Smooth muscle cell of bladder (primary cell): Measurements from ENCODE around the gene LCE1A. TPM values are rescaled to one million over a fixed set of nuclear protein-coding genes. Genes with fewer than 3 reads are reported as not detected.

Source experiments
- total RNA-seq: library from RNA; depleted of rRNA; stranded (reverse); fragments of >200 nt; gene quantifications from 2 replicates; pipeline ENCODE4 v1.2.3, GENCODE V29; 2014

LCE1A gene
- not detected in 2 replicates for total RNA-seq

GRCh38 chr1:152827173-152827572 is at the start of gene LCE1A:
LCE1A (plus strand) TSS chr1:152827473; CDS start chr1:152827473, 0 bp downstream.

GRCh38 chr1:152786077-152786476 is 41.2 kb upstream of the LCE1A start, which contains the start of gene LCE1E:
LCE1E (plus strand) TSS chr1:152786257; CDS start chr1:152787300, 1,043 bp downstream.

GRCh38 chr1:152796421-152796820 is 30.9 kb upstream of the LCE1A start, which contains the start of gene LCE1D:
LCE1D (plus strand) TSS chr1:152796721; CDS start chr1:152797795, 1,074 bp downstream.

GRCh38 chr1:152806576-152806975 is 20.7 kb upstream of the LCE1A start, which contains the start of gene LCE1C:
LCE1C (minus strand) TSS chr1:152806651; CDS start chr1:152805478, 1,173 bp downstream.

GRCh38 chr1:152811671-152812070 is 15.6 kb upstream of the LCE1A start, which contains the start of gene LCE1B:
LCE1B (plus strand) TSS chr1:152811971; CDS start chr1:152812447, 476 bp downstream.

GRCh38 chr1:152842556-152842955 is 15.3 kb downstream of the LCE1A start, which contains the start of gene LCE6A:
LCE6A (plus strand) TSS chr1:152842856; CDS start chr1:152843521, 665 bp downstream.

GRCh38 chr1:152859696-152860095 is 32.4 kb downstream of the LCE1A start, which contains the start of gene LCE7A:
LCE7A (plus strand) TSS chr1:152859996; CDS start chr1:152860698, 702 bp downstream.

Other genes starting within 250 kb of the LCE1A start
- gene LCE3D, start 247.0 kb upstream of the LCE1A start, total RNA-seq: not detected in 2 replicates
- gene LCE3C, start 227.2 kb upstream of the LCE1A start, total RNA-seq: not detected in 2 replicates
- not detected in 2 replicates for gene LCE3B, start 213.7 kb upstream of the LCE1A start, total RNA-seq
- not detected in 2 replicates for gene LCE3A, start 204.4 kb upstream of the LCE1A start, total RNA-seq
- gene LCE2D, start 164.1 kb upstream of the LCE1A start, total RNA-seq: not detected in 2 replicates
- not detected in 2 replicates for gene LCE2C, start 152.2 kb upstream of the LCE1A start, total RNA-seq
- gene LCE2B, start 141.3 kb upstream of the LCE1A start, total RNA-seq: not detected in 2 replicates
- not detected in 2 replicates for gene LCE2A, start 129.1 kb upstream of the LCE1A start, total RNA-seq
- not detected in 2 replicates for gene LCE4A, start 119.3 kb upstream of the LCE1A start, total RNA-seq
- gene KPRP, start 69.4 kb upstream of the LCE1A start, total RNA-seq: not detected in 2 replicates
- gene LCE1F, start 52.3 kb upstream of the LCE1A start, total RNA-seq: not detected in 2 replicates
- gene LCE1E, start 41.2 kb upstream of the LCE1A start, total RNA-seq: not detected in 2 replicates
- gene LCE1D, start 30.8 kb upstream of the LCE1A start, total RNA-seq: not detected in 2 replicates
- gene LCE1C, start 20.8 kb upstream of the LCE1A start, total RNA-seq: not detected in 2 replicates
- gene LCE1B, start 15.5 kb upstream of the LCE1A start, total RNA-seq: not detected in 2 replicates
- gene LCE6A, start 15.4 kb downstream of the LCE1A start, total RNA-seq: not detected in 2 replicates
- not detected in 2 replicates for gene LCE7A, start 32.5 kb downstream of the LCE1A start, total RNA-seq
- gene SMCP, start 50.8 kb downstream of the LCE1A start, total RNA-seq: not detected in 2 replicates
- gene IVL, start 81.1 kb downstream of the LCE1A start, total RNA-seq: not detected in 2 replicates
- not detected in 2 replicates for gene SPRR5, start 119.7 kb downstream of the LCE1A start, total RNA-seq
- gene SPRR4, start 143.2 kb downstream of the LCE1A start, total RNA-seq: not detected in 2 replicates
- not detected in 2 replicates for gene SPRR1A, start 156.6 kb downstream of the LCE1A start, total RNA-seq
- gene SPRR3, start 174.3 kb downstream of the LCE1A start, total RNA-seq: not detected in 2 replicates
- not detected in 2 replicates for gene SPRR1B, start 203.7 kb downstream of the LCE1A start, total RNA-seq
- not detected in 2 replicates for gene SPRR2D, start 213.6 kb downstream of the LCE1A start, total RNA-seq
- not detected in 2 replicates for gene SPRR2A, start 230.0 kb downstream of the LCE1A start, total RNA-seq
- gene SPRR2B, start 244.1 kb downstream of the LCE1A start, total RNA-seq: not detected in 2 replicates